K562 (cell line): ENCODE results near the gene WDHD1. TPM values are rescaled to one million over a fixed set of nuclear protein-coding genes. Genes with fewer than 3 reads are reported as not detected.
A peak's percentile ranks its signal among the peaks of the same experiment; 100 is the strongest.

Experiments used
- ATAC-seq: fragments of 200-7000 bp; cut with Tn5 transposase; 3 replicates; pipeline ENCODE4 v1.9.1; 2020; ENCODE audit warnings: moderate library complexity
- BruUV-seq: library from RNA; stranded (reverse); fragments of 400-500 nt; replicated peaks from 2 replicates; lab custom pipeline; 2021; lab: Mats Ljungman, UMichigan
- CTCF ChIA-PET: fragments of 300-600 bp; formaldehyde crosslinking; extraction: SDS; loops from one replicate; lab custom pipeline; 2021; ENCODE audit warnings: low intra/inter-chr PET ratio; lab: Yijun Ruan, JAX
- POLR2A ChIA-PET: fragments of 300-600, 350-650 bp; sonication (Branson Sonifier 250); formaldehyde crosslinking; extraction: SDS; loops from one replicate; lab custom pipeline; 2021; ENCODE audit warnings: antibody characterized with exemption, inconsistent platforms; lab: Yijun Ruan, JAX
- DNase-seq, 4 experiments: peaks; one replicate each; pipeline versions ENCODE4 v3.0.0 to v3.0.0-alpha.2; 2011 to 2018; ENCODE audit warnings: low spot score in 3 of 4, mixed read lengths in 3 of 4; ENCODE audit errors: extremely low read depth in 1 of 4
- FAIRE-seq: peaks from 2 replicates; lab custom pipeline; 2011; peaks lifted over from hg19 to GRCh38; lab: Jason Lieb, UNC
- H2AFZ ChIP-seq: 2 replicates; pipeline ENCODE4 v1.6.0; 2011; ENCODE audit warnings: low read depth, low read length, control low read depth, inconsistent platforms
- H3K27ac ChIP-seq: fragments of 200-600 bp; 3 replicates; pipeline ENCODE4 v1.8.0; 2011; ENCODE audit warnings: low read depth, mild to moderate bottlenecking, control low read depth, inconsistent platforms, low read length, moderate library complexity, mixed read lengths; ENCODE audit errors: extremely low read depth
- H3K27me3 ChIP-seq, 2 experiments: fragments of 300-600 bp in 1 of 2; 2 replicates in 1 of 2; 3 replicates in 1 of 2; pipeline versions ENCODE4 v1.6.0 to v1.8.0; 2011; ENCODE audit warnings: inconsistent platforms in 2 of 2, low read length in 2 of 2, mild to moderate bottlenecking in 1 of 2, mixed read lengths in 1 of 2, moderate library complexity in 1 of 2; ENCODE audit not compliant: control insufficient read depth in 2 of 2, insufficient read depth in 2 of 2
- H3K36me3 ChIP-seq: fragments of 300-600 bp; 3 replicates; pipeline ENCODE4 v1.8.0; 2011; ENCODE audit warnings: mild to moderate bottlenecking, low read length, inconsistent platforms; ENCODE audit not compliant: control insufficient read depth, insufficient read depth
- H3K4me1 ChIP-seq, 2 experiments: fragments of 200-600 bp in 1 of 2; replicated peaks in 1 of 2; 2 replicates in 1 of 2; 3 replicates in 1 of 2; pipeline versions ENCODE4 v1.5.1 to v1.8.0; 2011; ENCODE audit warnings: inconsistent platforms in 2 of 2, low read length in 2 of 2, mild to moderate bottlenecking in 1 of 2, mixed read lengths in 1 of 2, moderate library complexity in 1 of 2; ENCODE audit not compliant: control insufficient read depth in 2 of 2, insufficient read depth in 2 of 2
- H3K4me2 ChIP-seq: 2 replicates; pipeline ENCODE4 v1.6.1; 2011; ENCODE audit warnings: low read length, control low read depth, inconsistent platforms, mixed read lengths; ENCODE audit not compliant: insufficient read depth
- H3K4me3 ChIP-seq: fragments of 200-600 bp; sonication (generic), shearing (Covaris generic); 2 replicates; pipeline ENCODE4 v1.5.1; 2016; ENCODE audit warnings: control low read depth, inconsistent platforms
- H3K79me2 ChIP-seq: fragments of 200-600 bp; 3 replicates; pipeline ENCODE4 v1.8.0; 2011; ENCODE audit warnings: low read length, inconsistent platforms; ENCODE audit not compliant: control insufficient read depth, insufficient read depth
- H3K9ac ChIP-seq, 2 experiments: 2 replicates each; pipeline versions ENCODE4 v1.6.0 to v1.6.1; 2011; ENCODE audit warnings: low read depth in 2 of 2, low read length in 2 of 2, control low read depth in 1 of 2, inconsistent platforms in 1 of 2, mild to moderate bottlenecking in 1 of 2, mixed read lengths in 1 of 2; ENCODE audit not compliant: insufficient read depth in 1 of 2
- H3K9me1 ChIP-seq: one replicate; pipeline ENCODE4 v1.6.0; 2011; ENCODE audit warnings: inconsistent platforms, mild to moderate bottlenecking, low read length, moderate library complexity; ENCODE audit not compliant: control insufficient read depth, insufficient read depth
- H3K9me3 ChIP-seq: replicated peaks from 2 replicates; pipeline ENCODE4 v1.5.1; 2011; ENCODE audit warnings: low read depth, low read length, inconsistent platforms; ENCODE audit not compliant: control insufficient read depth, insufficient read depth
- H4K20me1 ChIP-seq: replicated peaks from 2 replicates; pipeline ENCODE4 v1.6.1; 2011; ENCODE audit warnings: low read length, inconsistent platforms, mixed read lengths; ENCODE audit not compliant: control insufficient read depth, insufficient read depth
- BCL6 ChIP-seq: fragments of 250-450 bp; sonication (Bioruptor Pico); IDR thresholded peaks from 2 replicates; pipeline ENCODE4 v1.4.0; 2020
- BRCA1 ChIP-seq, 2 experiments: fragments of 450-650 bp in 1 of 2; sonication (generic) in 1 of 2; formaldehyde crosslinking in 1 of 2; IDR thresholded peaks; 2 replicates each; pipeline versions ENCODE4 v1.5.0 to v1.6.1; 2017 to 2020; ENCODE audit warnings: mild to moderate bottlenecking in 1 of 2, missing genetic modification reagents in 1 of 2
- CCNT2 ChIP-seq: IDR thresholded peaks from 2 replicates; pipeline ENCODE4 v1.6.1; 2011; ENCODE audit warnings: borderline replicate concordance, low read depth, mild to moderate bottlenecking, moderate library complexity, mixed read lengths, low read length; ENCODE audit not compliant: insufficient read length; ENCODE audit errors: extremely low read depth
- CTBP1 ChIP-seq: fragments of 450-650 bp; IDR thresholded peaks from 2 replicates; pipeline ENCODE4 v1.6.1; 2016; ENCODE audit warnings: borderline replicate concordance
- HIVEP1 ChIP-seq: fragments of 250-450 bp; sonication (Bioruptor Pico); IDR thresholded peaks from 2 replicates; pipeline ENCODE4 v1.4.0; 2020; ENCODE audit warnings: mild to moderate bottlenecking
- KDM1A ChIP-seq, 2 experiments: fragments of 450-650 bp; IDR thresholded peaks; 2 replicates each; pipeline ENCODE4 v1.6.1; 2016; ENCODE audit warnings: mild to moderate bottlenecking in 2 of 2
- SP1 ChIP-seq: sonication (generic); formaldehyde crosslinking; IDR thresholded peaks from 2 replicates; pipeline ENCODE4 v1.8.1; 2022; ENCODE audit warnings: mild to moderate bottlenecking, missing genetic modification reagents
- TAF1 ChIP-seq: IDR thresholded peaks from 2 replicates; pipeline ENCODE4 v1.6.1; 2011; ENCODE audit warnings: mild to moderate bottlenecking, low read length, moderate library complexity; ENCODE audit not compliant: insufficient read depth, control insufficient read depth, severe bottlenecking; ENCODE audit errors: extremely low read depth
- TEAD2 ChIP-seq: fragments of 450-650 bp; IDR thresholded peaks from 2 replicates; pipeline ENCODE4 v1.6.1; 2016; ENCODE audit warnings: missing genetic modification characterization, control low read depth, missing compliant biosample characterization
- ZNF511 ChIP-seq: sonication (generic); formaldehyde crosslinking; IDR thresholded peaks from 2 replicates; pipeline ENCODE4 v1.8.0; 2022; ENCODE audit warnings: mild to moderate bottlenecking, missing genetic modification reagents
- WGBS: fragments of 100-300 bp; shearing (Covaris generic); methylation state at CpG from one replicate; pipeline ENCODE4 v1.1.6; 2016; ENCODE audit warnings: low coverage, mixed read lengths; ENCODE audit not compliant: insufficient coverage; ENCODE audit errors: missing lambda C conversion rate; 5-methylcytosine and 5-hydroxymethylcytosine counted together
- in situ Hi-C: fragments of 300-500 bp; cut with MboI; formaldehyde crosslinking; loops from 4 replicates; pipeline ENCODE4 v1.15.0; 2018; ENCODE audit warnings: inconsistent platforms, mixed read lengths
- intact Hi-C: fragments of 100-400 bp; cut with micrococcal nuclease; formaldehyde crosslinking; loops from 2 replicates; pipeline ENCODE4 v1.14.2; 2022
- polyA plus RNA-seq, 8 experiments: library from polyadenylated mRNA; depleted of rRNA in 4 of 8; stranded (reverse) in 5 of 8; unstranded in 3 of 8; fragments of >200 nt; fragmentation: Nextera tagmentation in 2 of 8; fragmentation: Illumina TruSeq in 1 of 8; extraction: Ambion mirVana in 2 of 8; extraction: Trizol in 1 of 8; gene quantifications; 2 replicates each; pipeline versions ENCODE4 v1.2.1 to v1.2.3, GENCODE V29; 2011 to 2014; ENCODE audit warnings: inconsistent platforms in 1 of 8, missing spikeins in 1 of 8
- total RNA-seq, 7 experiments: library from RNA; depleted of rRNA in 6 of 7; stranded (reverse); fragments of >200 nt in 6 of 7; fragmentation: Illumina TruSeq in 2 of 7; extraction: Trizol in 2 of 7; gene quantifications; 2 replicates each; pipeline versions ENCODE4 v1.2.1 to v1.2.3, GENCODE V29; 2011 to 2021; ENCODE audit warnings: low replicate concordance in 1 of 7
- TF ChIP-seq, protein P1 (sequence below): fragments of 250-450 bp; sonication (Bioruptor Pico); IDR thresholded peaks from 2 replicates; pipeline ENCODE4 v1.4.0; 2020; ENCODE audit warnings: mild to moderate bottlenecking, moderate library complexity

WDHD1 gene
- total and polyA plus RNA-seq, 9 of the 15 experiments (the other 6 are each of a cell fraction or from before 2014, with no cell fraction given) = 11.7 to 39.1 (median 30.0) TPM

DNA sequence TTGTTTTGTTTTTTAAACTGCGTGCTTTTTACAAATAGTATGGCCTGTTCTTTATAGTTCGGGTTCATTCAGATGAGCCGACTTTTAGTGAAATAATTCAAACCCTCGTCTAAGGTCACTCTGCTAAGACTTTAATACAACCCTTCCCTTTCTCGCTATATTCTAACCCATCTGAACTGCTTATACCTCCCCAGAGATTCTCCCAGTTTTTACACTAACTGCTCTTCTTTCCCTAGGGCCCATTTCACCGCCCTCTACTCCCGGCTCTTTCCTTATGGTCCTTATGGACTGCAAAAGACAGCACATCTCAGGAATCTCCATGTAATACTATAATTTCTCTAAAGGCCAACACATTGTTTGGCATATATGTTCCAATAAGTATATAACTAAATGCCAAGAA lies 26.6 kb upstream of the WDHD1 start:
- FAIRE-seq = no peak
- H3K79me2 ChIP-seq = peaks cover 74% of the 10 kb centered on the region
- H3K9me3 ChIP-seq = no peaks in the 10 kb centered on the region
- 87% methylated on average over 7 of the region's 7 CpGs for WGBS
- H4K20me1 ChIP-seq = no peaks in the 10 kb centered on the region; the same call in 1 of the 2 replicates
- H3K4me1 ChIP-seq = peaks cover 8 to 14% of the 10 kb centered on the region in 2 experiments; a peak in 3 of 5 replicates
- in situ Hi-C loops = no loop called here
- peak overlapping the region; percentile 97; the same call in 1 of the 2 replicates for H3K4me3 ChIP-seq
- ChIA-PET CTCF (no interaction called here), POLR2A (interaction anchor here (0.9 to 3.2 kb wide), 4 partner anchors 13 to 55 kb away, joined by 3 to 22 read pairs (median 6); partner anchors contain the start of genes SOCS4 and WDHD1)
- no peak for DNase-seq
- no peaks in the 10 kb centered on the region for H3K27me3 ChIP-seq
- H3K9me1 ChIP-seq = peaks cover 3% of the 10 kb centered on the region
- intact Hi-C loops = loop anchor here (5.0 kb wide), 1 partner anchor 49 kb away; no protein-coding TSS in a partner anchor
- peak overlapping the region; percentile 99; the same call in 2 of the 3 replicates for H3K27ac ChIP-seq
- no peak overlapping the region for H2AFZ ChIP-seq
- no TSS peak for BruUV-seq
- no peak for ATAC-seq
- peaks cover 56% of the 10 kb centered on the region for H3K36me3 ChIP-seq
- TF ChIP-seq CCNT2 = no peak
- no peak for TF ChIP-seq SP1
- no peak for TF ChIP-seq ZNF511 (CRISPR knock-in tag)
- no peak for TF ChIP-seq TAF1
- TF ChIP-seq, protein P1, sequence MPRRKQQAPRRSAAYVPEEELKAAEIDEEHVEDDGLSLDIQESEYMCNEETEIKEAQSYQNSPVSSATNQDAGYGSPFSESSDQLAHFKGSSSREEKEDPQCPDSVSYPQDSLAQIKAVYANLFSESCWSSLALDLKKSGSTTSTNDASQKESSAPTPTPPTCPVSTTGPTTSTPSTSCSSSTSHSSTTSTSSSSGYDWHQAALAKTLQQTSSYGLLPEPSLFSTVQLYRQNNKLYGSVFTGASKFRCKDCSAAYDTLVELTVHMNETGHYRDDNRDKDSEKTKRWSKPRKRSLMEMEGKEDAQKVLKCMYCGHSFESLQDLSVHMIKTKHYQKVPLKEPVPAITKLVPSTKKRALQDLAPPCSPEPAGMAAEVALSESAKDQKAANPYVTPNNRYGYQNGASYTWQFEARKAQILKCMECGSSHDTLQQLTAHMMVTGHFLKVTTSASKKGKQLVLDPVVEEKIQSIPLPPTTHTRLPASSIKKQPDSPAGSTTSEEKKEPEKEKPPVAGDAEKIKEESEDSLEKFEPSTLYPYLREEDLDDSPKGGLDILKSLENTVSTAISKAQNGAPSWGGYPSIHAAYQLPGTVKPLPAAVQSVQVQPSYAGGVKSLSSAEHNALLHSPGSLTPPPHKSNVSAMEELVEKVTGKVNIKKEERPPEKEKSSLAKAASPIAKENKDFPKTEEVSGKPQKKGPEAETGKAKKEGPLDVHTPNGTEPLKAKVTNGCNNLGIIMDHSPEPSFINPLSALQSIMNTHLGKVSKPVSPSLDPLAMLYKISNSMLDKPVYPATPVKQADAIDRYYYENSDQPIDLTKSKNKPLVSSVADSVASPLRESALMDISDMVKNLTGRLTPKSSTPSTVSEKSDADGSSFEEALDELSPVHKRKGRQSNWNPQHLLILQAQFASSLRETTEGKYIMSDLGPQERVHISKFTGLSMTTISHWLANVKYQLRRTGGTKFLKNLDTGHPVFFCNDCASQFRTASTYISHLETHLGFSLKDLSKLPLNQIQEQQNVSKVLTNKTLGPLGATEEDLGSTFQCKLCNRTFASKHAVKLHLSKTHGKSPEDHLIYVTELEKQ (CRISPR knock-in tag) = no peak
- TF ChIP-seq BRCA1 (IDR thresholded peaks at IDR 0.05) = no peak
- no peak for TF ChIP-seq BRCA1 (CRISPR knock-in tag; IDR thresholded peaks at IDR 0.05)
- TF ChIP-seq HIVEP1 (CRISPR knock-in tag) = no peak
- no peak for TF ChIP-seq TEAD2 (tag)
- no peak for TF ChIP-seq BCL6 (CRISPR knock-in tag)
- no peak for TF ChIP-seq KDM1A (IDR thresholded peaks at IDR 0.05)
- no peak for TF ChIP-seq CTBP1
- H3K9ac ChIP-seq = peak overlapping the region in 1 of 2 experiments; percentile 100; a peak in 2 of 4 replicates
- H3K4me2 ChIP-seq = peak overlapping the region; percentile 92
